B cell (primary cell): ENCODE measurements around the gene KIF16B. TPM values are rescaled to one million over a fixed set of nuclear protein-coding genes. Genes with fewer than 3 reads are reported as not detected.
A peak's percentile ranks its signal among the peaks of the same experiment; 100 is the strongest.

Experiments used
- ATAC-seq: fragments of 200-7000 bp; cut with Tn5 transposase; one replicate; pipeline ENCODE4 v1.10.0; 2021; ENCODE audit warnings: low read depth, mild to moderate bottlenecking, moderate number of reproducible peaks, moderate library complexity
- CTCF ChIA-PET: fragments of 350-600 bp; sonication (Branson Sonifier 250); formaldehyde crosslinking; loops from one replicate; lab custom pipeline; 2021; ENCODE audit warnings: antibody characterized with exemption, inconsistent platforms; lab: Charles Lee
- POLR2A ChIA-PET: fragments of 350-600 bp; sonication (Branson Sonifier 250); formaldehyde crosslinking; loops from one replicate; lab custom pipeline; 2021; ENCODE audit warnings: antibody characterized with exemption; lab: Charles Lee
- DNase-seq: peaks from one replicate; pipeline ENCODE4 v3.0.0; 2013
- H2AFZ ChIP-seq: 2 replicates; pipeline ENCODE4 v1.6.1; 2012; ENCODE audit warnings: mild to moderate bottlenecking, low read depth, low read length; ENCODE audit not compliant: insufficient read depth, poor library complexity, severe bottlenecking
- H3K27ac ChIP-seq, 2 donors: 1 replicate in 1 of 2; 2 replicates in 1 of 2; pipeline ENCODE4 v1.5.1; 2012 to 2013; ENCODE audit warnings: low read length in 2 of 2, mild to moderate bottlenecking in 2 of 2, moderate library complexity in 1 of 2
- H3K27me3 ChIP-seq, 4 experiments: fragments of 200-600 bp in 1 of 4; sonication (generic) in 1 of 4; replicated peaks in 1 of 4; 1 replicate in 2 of 4; 2 replicates in 2 of 4; pipeline versions ENCODE4 v1.6.1 to v1.7.0; 2013 to 2016; ENCODE audit warnings: low read length in 3 of 4, mild to moderate bottlenecking in 2 of 4, mixed read lengths in 1 of 4, moderate library complexity in 1 of 4; ENCODE audit not compliant: insufficient read depth in 4 of 4, control insufficient read depth in 3 of 4; ENCODE audit errors: control extremely low read depth in 1 of 4
- H3K36me3 ChIP-seq, 2 experiments: replicated peaks in 1 of 2; 1 replicate in 1 of 2; 2 replicates in 1 of 2; pipeline versions ENCODE4 v1.6.1 to v1.7.1; 2013; ENCODE audit warnings: low read length in 1 of 2; ENCODE audit not compliant: insufficient read depth in 2 of 2, control insufficient read depth in 1 of 2; ENCODE audit errors: control extremely low read depth in 1 of 2, extremely low read depth in 1 of 2
- H3K4me1 ChIP-seq, 2 donors: fragments of 200-600 bp in 1 of 2; sonication (generic) in 1 of 2; 1 replicate in 1 of 2; 2 replicates in 1 of 2; pipeline versions ENCODE4 v1.5.1 to v1.6.1; 2013 to 2017; ENCODE audit warnings: low read length in 2 of 2; ENCODE audit not compliant: control insufficient read depth in 2 of 2, insufficient read depth in 2 of 2
- H3K4me2 ChIP-seq: replicated peaks from 2 replicates; pipeline ENCODE3; 2012; ENCODE audit warnings: mild to moderate bottlenecking, low read depth, low read length; ENCODE audit not compliant: poor library complexity, severe bottlenecking
- H3K4me3 ChIP-seq, 5 experiments: fragments of 200-600 bp in 1 of 5; sonication (generic) in 1 of 5; 1 replicate in 3 of 5; 2 replicates in 2 of 5; pipeline versions ENCODE4 v1.5.1 to v1.7.0; 2011 to 2016; ENCODE audit warnings: low read length in 4 of 5, mild to moderate bottlenecking in 4 of 5, low read depth in 2 of 5, control low read depth in 1 of 5, moderate library complexity in 1 of 5; ENCODE audit not compliant: insufficient read depth in 1 of 5; ENCODE audit errors: control extremely low read depth in 1 of 5, extremely low read depth in 1 of 5
- H3K79me2 ChIP-seq: fragments of 200-600 bp; sonication (generic); one replicate; pipeline ENCODE4 v1.6.0; 2016; ENCODE audit warnings: low read length; ENCODE audit not compliant: control insufficient read depth, insufficient read depth
- H3K9ac ChIP-seq: fragments of 200-600 bp; sonication (generic); 2 replicates; pipeline ENCODE4 v1.6.1; 2017; ENCODE audit warnings: mild to moderate bottlenecking, low read length, moderate library complexity
- H3K9me3 ChIP-seq, 3 donors: one replicate each; pipeline versions ENCODE4 v1.6.1 to v1.7.1; 2013; ENCODE audit warnings: low read length in 2 of 3; ENCODE audit not compliant: control insufficient read depth in 2 of 3, insufficient read depth in 1 of 3; ENCODE audit errors: control extremely low read depth in 1 of 3
- H4K20me1 ChIP-seq: 2 replicates; pipeline ENCODE4 v1.6.0; 2012; ENCODE audit warnings: mild to moderate bottlenecking, low read length; ENCODE audit not compliant: insufficient read depth, control insufficient read depth, poor library complexity, severe bottlenecking
- H3K27ac Mint-ChIP-seq: one replicate; pipeline ENCODE4 v1.8.0; 2021; ENCODE audit warnings: mixed read lengths
- H3K27me3 Mint-ChIP-seq: one replicate; pipeline ENCODE4 v1.8.0; 2021; ENCODE audit warnings: mixed read lengths
- H3K4me1 Mint-ChIP-seq: one replicate; pipeline ENCODE4 v1.8.0; 2021; ENCODE audit warnings: mixed read lengths
- H3K4me3 Mint-ChIP-seq: one replicate; pipeline ENCODE4 v1.8.0; 2021; ENCODE audit warnings: mixed read lengths
- H3K9me3 Mint-ChIP-seq: one replicate; pipeline ENCODE4 v1.8.0; 2022; ENCODE audit warnings: mixed read lengths; ENCODE audit not compliant: insufficient read depth
- EZH2 ChIP-seq: IDR thresholded peaks from 2 replicates; pipeline ENCODE4 v1.6.1; 2012; ENCODE audit warnings: borderline replicate concordance, low read depth, mild to moderate bottlenecking, moderate library complexity, low read length; ENCODE audit not compliant: insufficient read depth, poor library complexity, severe bottlenecking
- WGBS: methylation state at CpG from one replicate; pipeline ENCODE4 v1.1.5; 2013; ENCODE audit warnings: missing lambda C conversion rate; ENCODE audit not compliant: insufficient coverage; 5-methylcytosine and 5-hydroxymethylcytosine counted together
- intact Hi-C: fragments of 100-400 bp; cut with micrococcal nuclease; formaldehyde crosslinking; loops from one replicate; pipeline ENCODE4 v1.10.0; 2022
- polyA plus RNA-seq: library from polyadenylated mRNA; depleted of rRNA; stranded (reverse); fragments of >200 nt; gene quantifications from 2 replicates; pipeline ENCODE4 v1.2.3, GENCODE V29; 2012
- total RNA-seq, 2 donors: library from RNA; stranded (reverse); fragments of 120-200 nt in 1 of 2; gene quantifications; 1 replicate in 1 of 2; 2 replicates in 1 of 2; pipeline versions ENCODE4 v1.2.3 to v1.2.4, GENCODE V29; 2013 to 2022
- TF ChIP-seq, protein P1 (sequence below): fragments of 200-600 bp; IDR thresholded peaks from one replicate; pipeline ENCODE4 v1.8.0; 2022; ENCODE audit warnings: antibody characterized with exemption, mild to moderate bottlenecking

KIF16B gene
- total and polyA plus RNA-seq, 2 donors (not counting 1 experiment from before 2014, with no cell fraction given), result 4.5 to 13.0 TPM

DNA sequence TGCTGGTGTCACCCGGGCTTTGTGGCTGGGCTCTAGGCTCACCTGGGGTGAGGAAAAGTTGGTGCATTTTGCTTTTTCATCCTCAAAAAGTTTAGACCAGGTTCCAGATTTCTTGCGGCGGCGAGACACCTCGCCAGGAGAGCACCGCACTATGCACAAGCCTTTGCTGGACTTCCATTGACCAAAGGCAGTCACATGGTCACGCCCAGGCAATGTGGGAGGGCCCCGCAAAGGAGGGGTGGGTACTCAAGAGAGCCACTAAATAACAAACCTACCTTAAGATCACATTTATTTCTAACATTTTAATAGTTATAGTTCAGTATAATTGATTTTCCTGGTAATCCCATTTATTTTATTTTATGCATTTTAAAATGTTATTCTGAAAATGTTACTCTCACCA, 3.0 kb upstream of the KIF16B start:
- Histone ChIP-seq H4K20me1 (no peaks in the 10 kb centered on the region), H3K27ac (no peak overlapping the region), H3K9me3 (no peaks in the 10 kb centered on the region), H3K27me3 (no peaks in the 10 kb centered on the region), H3K4me2 (no peak overlapping the region), H3K4me3 (no peak overlapping the region), H2AFZ (no peak overlapping the region), H3K4me1 (peaks cover 22 to 28% of the 10 kb centered on the region in 2 donors), H3K79me2 (peaks cover 16% of the 10 kb centered on the region), H3K9ac (no peak overlapping the region), H3K36me3 (no peaks in the 10 kb centered on the region)
- Mint-ChIP-seq H3K4me1 (peaks cover 32% of the 10 kb centered on the region), H3K4me3 (peak overlapping the region; percentile 18), H3K27me3 (peaks cover 3% of the 10 kb centered on the region), H3K27ac (no peak overlapping the region), H3K9me3 (no peaks in the 10 kb centered on the region)
- ATAC-seq, result no peak
- 100% methylated on average over 5 of the region's 8 CpGs for WGBS
- CTCF ChIA-PET, result no interaction called here
- DNase-seq, result no peak
- no peak for TF ChIP-seq EZH2
- TF ChIP-seq, protein P1, sequence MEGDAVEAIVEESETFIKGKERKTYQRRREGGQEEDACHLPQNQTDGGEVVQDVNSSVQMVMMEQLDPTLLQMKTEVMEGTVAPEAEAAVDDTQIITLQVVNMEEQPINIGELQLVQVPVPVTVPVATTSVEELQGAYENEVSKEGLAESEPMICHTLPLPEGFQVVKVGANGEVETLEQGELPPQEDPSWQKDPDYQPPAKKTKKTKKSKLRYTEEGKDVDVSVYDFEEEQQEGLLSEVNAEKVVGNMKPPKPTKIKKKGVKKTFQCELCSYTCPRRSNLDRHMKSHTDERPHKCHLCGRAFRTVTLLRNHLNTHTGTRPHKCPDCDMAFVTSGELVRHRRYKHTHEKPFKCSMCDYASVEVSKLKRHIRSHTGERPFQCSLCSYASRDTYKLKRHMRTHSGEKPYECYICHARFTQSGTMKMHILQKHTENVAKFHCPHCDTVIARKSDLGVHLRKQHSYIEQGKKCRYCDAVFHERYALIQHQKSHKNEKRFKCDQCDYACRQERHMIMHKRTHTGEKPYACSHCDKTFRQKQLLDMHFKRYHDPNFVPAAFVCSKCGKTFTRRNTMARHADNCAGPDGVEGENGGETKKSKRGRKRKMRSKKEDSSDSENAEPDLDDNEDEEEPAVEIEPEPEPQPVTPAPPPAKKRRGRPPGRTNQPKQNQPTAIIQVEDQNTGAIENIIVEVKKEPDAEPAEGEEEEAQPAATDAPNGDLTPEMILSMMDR, result no peak
- POLR2A ChIA-PET, result no interaction called here
- intact Hi-C loops, result no loop called here

DNA sequence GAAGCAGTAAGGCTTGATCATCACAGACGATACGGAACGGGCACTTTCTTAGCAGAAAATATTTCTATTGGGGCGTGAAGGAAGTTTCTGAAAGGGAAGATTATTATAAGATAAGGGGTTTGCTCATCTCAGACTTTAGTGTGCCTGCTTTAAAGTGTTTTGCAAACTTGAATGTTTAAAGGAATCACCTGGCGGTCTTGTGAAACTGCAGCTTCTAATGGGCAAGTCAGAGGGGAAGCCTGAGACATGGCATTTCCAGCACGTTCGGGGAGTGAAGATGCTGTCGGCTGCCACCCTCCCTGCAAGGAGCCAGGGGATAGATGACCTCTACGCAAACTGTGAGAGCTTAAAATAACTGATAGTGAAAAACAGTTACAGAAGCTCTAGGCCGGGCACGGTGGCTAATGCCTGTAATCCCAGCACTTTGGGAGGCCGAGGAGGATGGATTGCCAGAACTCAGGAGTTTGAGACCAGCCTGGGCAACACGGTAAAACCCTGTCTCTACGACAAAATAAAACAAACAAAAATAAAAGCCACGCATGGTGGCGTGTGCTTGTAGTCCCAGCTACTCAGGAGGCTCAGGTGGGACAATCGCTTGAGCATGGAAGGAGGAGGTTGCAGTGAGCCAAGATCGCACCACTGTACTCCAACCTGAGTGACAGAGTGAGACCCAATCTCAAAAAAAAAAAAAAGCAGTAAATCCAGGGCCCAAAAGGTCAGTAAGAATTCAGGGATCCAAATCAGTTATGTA, 2.3 kb upstream of the KIF16B start:
- H3K4me1 ChIP-seq, result peaks cover 22 to 28% of the 10 kb centered on the region in 2 donors
- POLR2A ChIA-PET, result no interaction called here

More for the DNA sequence above, 2.3 kb upstream of the KIF16B start:
- H2AFZ ChIP-seq, result peak overlapping the region; percentile 83
- intact Hi-C loops, result no loop called here
- H3K4me2 ChIP-seq, result peak overlapping the region; percentile 75
- Mint-ChIP-seq H3K4me1 (peaks cover 35% of the 10 kb centered on the region), H3K9me3 (no peaks in the 10 kb centered on the region), H3K27me3 (no peaks in the 10 kb centered on the region), H3K4me3 (peak overlapping the region; percentile 92), H3K27ac (peak overlapping the region; percentile 50)
- peak overlapping the region; percentile 65 for H3K9ac ChIP-seq
- peaks cover 17% of the 10 kb centered on the region for H3K79me2 ChIP-seq
- H3K27me3 ChIP-seq, result no peaks in the 10 kb centered on the region
- H3K36me3 ChIP-seq, result no peaks in the 10 kb centered on the region
- H4K20me1 ChIP-seq, result no peaks in the 10 kb centered on the region
- 44% methylated on average over 16 of the region's 18 CpGs for WGBS
- peak overlapping the region in 1 of 2 donors; percentile 8 for H3K27ac ChIP-seq
- CTCF ChIA-PET, result no interaction called here
- TF ChIP-seq, protein P1, result no peak
- no peak for TF ChIP-seq EZH2
- ATAC-seq (no peak), DNase-seq (no peak)
- peak overlapping the region; percentile 54 to 76 (median 72) for H3K4me3 ChIP-seq
- H3K9me3 ChIP-seq, result no peaks in the 10 kb centered on the region
